ENCODE measurements around the gene MCC.
A peak's percentile ranks its signal among the peaks of the same experiment; 100 is the strongest.

MCC gene

DNA sequence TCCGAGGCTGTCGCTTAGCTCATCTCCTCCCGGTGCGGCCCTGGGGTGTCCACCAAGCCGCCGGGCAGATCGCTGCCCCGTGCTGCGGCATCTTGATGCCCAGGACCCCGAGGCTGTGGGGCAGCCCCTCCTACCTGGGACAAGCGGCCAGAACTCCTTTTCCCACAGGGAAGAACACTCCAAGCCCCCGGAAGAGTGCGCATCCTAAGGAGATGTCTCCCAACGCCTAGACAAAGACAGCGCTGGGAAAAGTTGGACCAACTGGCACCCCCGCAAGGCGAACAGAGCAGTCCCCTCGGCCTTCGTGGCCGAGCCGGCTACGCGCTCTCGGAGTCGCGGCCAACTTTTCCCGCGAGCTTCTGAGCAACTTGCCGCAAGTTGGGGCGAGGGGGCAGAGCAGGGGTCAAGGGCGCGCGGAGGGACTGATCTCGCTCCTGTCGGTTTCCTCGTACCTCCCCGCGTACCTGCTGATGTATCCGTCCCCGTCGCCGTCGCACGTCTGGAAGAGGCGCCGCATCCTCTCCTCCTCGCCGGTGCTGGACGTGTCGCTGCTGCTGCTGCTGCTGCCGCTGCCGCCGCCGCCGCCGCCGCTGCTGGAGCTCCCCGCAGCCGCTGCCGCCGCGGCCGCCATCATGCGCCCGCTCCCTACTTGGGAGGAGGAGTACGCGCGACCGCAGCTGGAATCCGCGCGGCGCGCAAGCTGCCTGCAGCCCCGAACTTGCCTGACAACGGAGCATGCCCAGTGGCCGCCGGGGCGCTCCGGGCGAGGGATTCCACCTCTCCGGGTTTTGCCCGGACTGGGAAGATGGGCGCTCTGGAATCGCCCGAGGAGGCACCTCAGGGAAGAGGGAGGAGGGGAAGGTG, at the start of gene MCC:
TSS of gene MCC (minus strand) at position 673 of the 864 bp plus-strand sequence.
- DNase-seq: peak; percentile 82

DNA sequence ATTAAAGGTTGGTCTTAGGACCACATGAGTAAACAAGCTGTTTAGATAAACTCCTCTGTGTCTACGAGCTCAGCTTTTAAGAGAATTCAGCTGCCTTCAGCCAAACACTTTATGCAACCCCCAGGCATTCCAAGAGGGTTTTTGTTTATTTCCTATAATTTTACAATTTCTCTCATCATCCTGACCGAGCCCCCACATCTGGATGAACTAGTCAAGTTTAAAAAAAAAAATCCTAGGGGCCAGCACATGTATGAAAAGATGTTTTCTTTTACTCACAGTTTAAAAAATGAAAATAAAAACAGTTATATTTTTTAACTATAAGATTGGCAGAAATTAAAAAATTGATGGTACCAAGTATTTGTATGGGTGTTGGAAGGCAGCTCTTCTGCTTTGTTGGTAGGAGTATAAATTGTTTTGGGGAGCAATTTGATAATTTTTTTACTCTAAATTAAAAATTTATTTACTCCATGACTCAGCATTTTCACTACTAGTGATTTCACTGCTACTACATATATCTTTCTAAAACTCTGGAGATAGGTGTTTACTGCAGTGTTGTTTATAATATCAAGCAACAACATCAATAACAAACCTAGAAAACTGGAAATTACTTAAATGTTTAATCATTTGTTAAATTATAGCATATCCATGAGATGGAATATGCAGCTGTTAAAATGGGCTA, 43.4 kb upstream of the MCC start:
- no peak for DNase-seq

DNA sequence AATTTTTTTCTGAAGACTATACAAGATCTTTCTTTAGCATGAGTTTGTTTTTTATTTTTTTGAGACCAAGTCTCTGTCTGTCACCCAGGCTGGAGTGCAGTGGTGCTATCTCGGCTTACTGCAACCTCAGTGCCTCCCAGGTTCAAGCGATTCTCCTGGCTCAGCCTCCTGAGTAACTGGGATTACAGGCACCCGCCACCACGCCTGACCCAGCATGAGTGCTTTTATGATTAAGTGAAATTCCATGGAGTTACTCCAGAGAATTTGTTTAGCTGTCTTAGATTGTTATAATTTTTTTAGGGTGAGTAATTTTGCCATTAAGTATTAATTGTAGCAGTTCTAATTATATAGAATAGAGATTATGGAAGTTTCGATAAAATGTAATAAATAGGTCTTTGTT, 39.5 kb upstream of the MCC start:
- DNase-seq: no peak

DNA sequence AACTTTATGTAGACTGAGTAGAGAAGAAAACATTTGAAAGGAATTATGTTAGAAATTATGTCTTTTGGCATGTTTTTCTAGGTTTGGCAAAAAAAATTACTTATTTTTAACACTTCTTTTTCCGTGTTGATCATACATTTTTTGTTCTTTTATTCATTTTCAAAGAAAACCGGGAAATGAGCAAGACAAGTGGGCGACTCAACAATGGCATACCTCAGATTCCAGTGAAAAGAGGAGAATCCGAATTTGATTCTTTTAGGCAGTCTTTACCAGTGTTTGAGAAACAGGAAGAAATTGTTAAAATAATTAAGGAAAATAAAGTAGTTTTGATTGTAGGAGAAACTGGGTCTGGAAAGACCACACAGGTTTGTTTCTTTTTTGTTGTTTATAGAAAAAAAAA, 38.2 kb upstream of the MCC start:
- no peak for DNase-seq

DNA sequence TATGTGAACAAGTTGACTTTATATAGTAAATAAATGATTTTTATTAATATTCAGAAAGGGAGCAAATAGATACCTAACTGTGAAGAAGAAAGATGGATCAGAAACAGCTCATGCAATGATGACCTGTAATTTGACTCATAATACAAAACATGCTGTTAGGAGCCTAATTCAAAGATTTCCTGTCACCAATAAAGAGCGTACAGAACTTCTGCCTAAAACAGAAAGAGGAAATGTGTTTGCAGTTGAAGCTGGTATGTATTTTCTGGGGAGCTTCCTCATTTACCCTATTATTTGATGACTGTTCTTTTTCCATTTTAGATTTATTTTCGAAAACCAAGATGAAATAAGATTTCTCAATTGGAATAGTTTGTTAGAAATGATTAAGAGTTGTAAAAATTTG, 36.7 kb upstream of the MCC start:
- DNase-seq: no peak

DNA sequence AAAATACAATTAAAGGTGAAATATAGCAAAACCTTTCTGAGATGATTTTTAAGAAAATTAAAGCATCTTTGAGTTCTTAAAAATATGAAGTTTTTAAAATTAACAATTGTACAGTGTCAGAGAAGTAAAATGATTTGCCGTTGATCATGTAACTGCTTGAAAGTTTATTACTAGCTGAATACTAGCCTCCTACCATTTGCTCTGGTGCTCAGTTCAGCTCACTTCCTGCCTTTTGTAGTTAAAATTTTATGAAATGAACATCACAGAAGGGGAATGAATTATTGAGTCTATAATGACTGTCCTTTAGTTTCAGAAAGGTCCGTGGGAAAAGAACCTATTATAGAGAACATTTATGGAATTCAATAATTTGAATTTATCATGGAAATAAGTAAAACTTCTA, 34.9 kb upstream of the MCC start:
- DNase-seq: no peak

DNA sequence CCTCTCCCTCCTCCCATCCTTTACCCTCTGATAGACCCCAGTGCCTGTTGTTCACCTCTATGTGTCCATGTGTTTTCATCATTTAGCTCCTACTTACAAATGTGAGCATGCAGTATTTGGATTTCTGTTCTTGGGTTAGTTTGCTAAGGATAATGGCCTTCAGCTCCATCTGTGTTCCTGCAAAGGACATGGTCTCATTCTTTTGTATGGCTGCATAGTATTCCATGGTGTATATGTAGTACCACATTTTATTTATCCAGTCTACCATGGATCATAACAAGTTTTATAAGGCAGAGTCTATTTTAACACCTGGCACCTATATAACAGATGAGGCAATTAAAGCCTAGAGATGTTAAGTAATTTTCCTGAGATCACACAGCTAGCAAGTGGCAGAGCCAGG, 32.6 kb upstream of the MCC start:
- DNase-seq: no peak

DNA sequence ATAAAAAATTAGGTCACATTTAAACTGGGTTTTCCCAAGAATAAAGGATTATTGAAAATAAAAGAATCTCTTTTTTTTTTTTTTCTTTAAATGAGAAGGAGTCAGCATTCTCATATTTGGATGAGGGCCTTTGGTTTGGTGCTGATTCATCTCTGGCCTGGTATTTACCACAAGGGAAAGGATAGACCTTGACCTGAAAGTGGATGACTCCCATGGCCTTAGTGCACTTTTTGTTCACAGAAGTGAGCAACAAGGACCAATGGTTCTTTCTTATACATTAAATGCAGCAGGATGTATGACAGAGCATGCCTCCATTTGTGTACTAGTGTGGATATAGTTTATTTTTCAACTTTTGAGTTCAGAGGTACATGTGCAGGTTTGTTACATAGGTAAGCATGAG, 32.2 kb upstream of the MCC start:
- DNase-seq: no peak

DNA sequence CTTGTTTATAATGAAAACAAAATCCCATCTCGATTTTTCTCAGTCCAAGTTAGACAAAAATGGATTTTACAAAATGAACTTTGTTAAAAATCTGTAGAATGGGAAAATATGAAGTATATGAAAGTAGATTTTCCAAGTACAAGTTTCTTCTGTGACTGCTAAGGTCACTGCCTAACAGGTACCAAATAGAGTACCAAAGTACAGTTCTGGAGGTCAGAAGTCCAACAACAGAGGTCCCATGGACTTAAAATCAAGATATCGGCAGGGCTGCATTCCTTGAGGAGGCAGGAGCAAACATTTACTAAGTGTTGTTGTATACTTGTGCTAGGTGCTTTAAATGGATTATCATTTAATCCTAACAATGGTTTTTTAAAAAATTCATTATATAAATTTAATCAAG, 31.2 kb upstream of the MCC start:
- DNase-seq: no peak

DNA sequence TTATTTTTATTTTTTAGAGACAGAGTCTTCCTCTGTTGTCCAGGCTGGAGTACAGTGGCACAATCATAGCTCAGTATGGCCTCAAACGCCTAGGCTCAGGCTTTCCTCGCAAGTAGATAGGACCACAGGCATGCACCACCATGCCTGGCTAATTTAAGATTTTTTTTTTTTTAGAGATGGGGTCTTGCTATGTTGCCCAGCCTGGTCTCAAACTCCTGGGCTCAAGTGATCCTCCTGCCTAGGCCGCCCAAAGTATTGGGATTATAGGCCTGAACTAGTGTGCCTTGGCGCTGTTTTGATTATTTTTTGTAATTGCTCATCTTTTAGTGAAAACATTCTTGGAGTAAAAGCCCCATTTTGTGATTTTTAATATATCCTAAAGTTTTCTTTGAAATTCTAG, 30.6 kb upstream of the MCC start:
- DNase-seq: no peak

DNA sequence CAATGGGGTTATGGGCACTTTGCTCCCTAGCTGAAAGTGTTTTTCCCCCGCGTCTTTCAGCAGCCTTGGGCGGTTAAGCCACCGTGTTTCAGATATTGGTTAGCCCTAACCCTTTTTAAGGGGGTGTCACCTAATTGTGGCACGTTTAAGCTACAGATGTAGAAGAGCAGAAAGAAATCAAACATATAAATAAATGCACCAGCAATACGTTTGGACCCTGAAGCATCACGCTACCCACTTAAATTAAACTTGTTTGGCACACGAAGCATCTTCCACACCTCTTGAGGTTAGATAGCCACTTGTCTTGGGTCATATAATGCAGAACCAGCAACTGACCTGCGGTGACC, 26.0 kb upstream of the MCC start:
- no peak for DNase-seq

DNA sequence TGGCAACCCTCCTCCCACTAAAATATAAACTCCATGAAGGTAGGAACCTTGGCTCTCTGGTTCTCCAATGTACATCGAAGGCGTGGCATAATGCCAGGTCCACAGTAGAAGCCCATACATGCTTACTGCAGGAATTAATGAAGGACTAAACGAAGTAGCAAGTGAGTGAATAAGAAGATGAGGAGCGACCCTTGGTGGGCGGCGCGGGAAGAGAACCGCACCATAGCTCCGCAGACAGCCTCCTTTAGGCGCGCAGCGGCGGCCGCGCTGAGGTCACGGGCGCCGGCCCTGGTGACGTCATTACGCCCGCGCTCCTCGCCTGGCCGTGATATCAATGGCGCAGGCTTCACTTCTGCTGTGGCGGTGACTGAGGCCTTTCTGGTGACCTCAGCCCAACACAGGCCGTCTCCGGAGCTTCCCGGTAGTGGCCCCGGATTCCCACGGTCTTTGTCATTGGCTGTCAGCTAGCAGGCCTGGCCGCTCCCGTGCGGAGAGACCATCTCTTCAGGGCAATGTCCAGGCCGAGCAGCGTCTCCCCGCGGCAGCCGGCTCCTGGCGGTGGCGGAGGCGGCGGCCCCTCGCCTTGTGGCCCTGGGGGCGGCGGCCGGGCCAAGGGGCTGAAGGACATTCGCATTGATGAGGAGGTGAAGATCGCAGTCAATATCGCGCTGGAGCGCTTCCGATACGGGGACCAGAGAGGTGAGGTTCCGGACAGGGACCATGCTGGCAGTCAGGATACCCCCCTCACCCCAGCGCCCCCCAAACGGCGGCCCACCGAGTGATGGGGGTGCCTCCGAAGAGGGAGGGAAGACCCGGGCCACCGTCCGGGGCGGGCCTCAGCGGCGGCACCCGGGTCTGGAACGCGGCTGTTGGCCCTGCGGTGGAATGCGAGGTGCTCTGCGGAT, 25.4 kb upstream of the MCC start, which contains the start of gene YTHDC2:
TSS of gene YTHDC2 (plus strand) at position 311 of the 905 bp plus-strand sequence. CDS start at position 513, 202 bp downstream.
- DNase-seq: peak; percentile 68

DNA sequence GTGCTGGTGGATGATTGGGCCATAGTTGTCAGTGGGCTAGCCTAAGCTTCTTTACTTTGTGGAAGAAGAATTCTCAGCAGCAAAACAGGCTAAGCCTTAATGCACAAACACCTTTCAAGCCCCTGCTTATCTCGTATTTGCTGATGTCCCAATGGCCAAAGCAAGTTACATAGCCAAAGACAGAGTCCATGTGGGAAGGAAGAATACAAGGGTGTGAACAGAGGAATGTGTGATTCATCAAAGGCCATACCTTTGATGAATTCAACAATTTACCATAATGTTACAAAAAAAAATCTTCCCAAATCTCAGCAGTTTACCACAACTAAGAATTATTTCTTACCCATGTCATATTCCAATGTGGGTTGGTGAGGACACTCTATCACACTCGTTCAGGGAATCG, 24.1 kb upstream of the MCC start:
- no peak for DNase-seq

DNA sequence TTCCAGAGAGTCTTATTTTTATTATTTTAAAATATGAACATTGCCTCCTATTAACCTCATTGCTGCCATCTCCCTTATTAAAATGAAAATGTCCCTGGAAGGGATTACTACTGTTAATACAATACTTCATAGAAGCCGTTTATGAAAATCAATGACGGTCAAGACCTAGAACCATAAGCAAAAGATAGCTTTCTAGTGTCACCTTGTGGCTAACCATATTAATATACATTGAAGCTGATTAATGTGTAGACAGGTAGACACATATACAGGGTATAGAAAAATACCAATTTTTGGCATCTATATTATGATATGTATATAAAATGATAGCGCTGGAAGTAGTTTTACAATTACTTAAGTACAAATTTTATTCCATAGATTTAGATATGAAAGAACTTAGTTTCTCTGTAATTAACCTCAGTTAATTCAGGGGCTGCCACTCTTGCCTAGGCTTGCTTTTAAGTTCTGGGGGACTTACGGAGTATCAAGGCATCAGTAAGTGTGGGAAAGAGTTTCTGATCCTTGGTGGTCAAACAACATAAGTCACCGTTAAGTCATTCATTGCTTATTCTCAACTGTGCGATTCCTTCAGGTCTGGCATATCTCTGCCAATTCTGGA, 22.7 kb upstream of the MCC start:
- no peak for DNase-seq

DNA sequence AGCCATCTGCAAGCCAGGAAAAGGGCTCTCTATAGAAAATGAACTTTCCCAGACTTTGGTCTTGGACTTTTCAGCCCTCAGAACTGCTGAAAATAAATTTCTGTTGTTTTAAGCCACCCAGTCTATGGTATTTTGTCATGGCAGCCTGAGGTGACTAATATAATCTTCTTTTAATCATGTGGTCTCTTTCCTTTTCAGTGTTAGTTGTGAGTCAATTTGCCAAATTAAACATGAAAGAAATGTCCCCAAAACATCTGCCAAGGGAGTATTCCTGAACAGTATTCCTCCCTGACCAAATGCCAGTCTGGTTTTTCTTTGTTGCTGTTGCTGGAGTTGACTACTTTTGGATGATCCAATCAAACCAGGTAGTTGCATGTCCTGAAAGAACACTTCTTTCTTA, 20.5 kb upstream of the MCC start:
- DNase-seq: no peak

DNA sequence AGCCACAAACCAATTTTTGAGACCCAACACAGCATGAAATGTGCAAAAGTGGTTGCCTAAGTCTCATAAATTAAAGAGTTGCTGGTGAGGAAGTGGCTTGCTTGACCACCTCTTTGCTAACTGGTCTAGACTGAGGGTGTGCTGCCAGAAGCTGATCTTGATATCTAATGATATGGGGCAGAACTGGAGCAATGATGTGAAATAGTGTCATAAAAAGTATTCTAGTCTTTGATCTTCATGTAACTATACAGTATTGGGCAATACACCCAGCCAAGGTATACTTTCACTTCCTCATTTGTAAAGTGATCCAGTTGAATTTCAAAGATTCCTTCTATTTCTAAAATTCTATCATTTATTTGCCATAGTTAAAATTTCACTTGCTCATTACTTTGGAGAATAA, 19.3 kb upstream of the MCC start:
- DNase-seq: no peak

DNA sequence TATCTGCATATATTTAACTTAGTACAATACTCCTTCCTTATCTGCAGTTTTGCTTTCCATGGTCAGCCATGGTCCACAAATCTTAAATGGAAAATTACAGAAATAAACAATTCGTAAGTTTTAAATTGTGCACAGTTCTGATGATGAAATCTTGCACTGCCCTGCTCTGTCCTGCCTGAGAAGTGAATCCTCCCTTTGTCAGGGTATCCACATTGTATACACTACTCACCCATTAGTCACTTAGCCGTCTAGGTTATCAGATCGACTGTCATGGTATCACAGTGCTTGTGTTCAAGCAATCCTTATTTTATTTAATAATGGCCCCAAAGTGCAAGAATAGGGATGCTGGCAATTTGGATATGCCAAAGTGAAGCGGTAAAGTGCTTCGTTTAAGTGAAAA, 16.9 kb upstream of the MCC start:
- DNase-seq: no peak

DNA sequence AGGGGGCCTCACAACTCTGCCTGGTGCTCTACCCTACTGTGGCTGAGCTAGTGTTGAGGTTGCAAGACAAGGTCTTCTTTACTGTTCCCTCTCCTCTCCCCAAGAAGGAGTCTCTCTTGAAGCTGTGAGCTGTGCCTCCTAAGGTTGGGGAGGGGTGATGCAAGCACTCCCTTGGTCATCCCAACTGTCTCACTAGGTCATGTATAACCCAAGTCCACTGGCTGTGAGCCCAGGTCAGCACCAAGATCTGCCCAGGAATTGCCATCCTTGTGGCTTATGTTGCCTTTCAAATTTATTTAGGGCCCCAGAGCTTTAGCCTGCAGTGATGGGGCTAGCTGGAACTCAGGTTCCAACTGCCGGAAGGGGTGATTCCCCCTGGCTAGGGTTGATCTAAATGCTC, 14.9 kb upstream of the MCC start:
- no peak for DNase-seq

DNA sequence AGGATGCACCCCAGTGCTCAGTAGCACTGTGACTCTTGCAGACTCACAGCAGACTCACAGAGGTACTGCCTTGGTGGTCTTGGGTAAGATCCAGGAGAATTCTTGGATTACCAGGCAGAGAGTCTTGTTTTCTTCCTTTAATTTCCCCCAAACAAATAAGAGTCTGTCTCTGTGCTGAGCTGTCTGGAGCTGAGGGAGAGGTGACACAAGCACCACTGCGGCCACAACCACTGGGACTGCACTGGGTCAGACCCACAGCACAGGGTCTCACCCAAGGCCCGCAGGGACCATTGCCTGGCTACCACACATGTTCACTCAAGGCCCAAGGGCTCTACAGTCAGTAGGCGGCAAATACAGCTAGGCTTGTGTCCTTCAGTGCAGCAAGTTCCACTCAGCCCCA, 13.8 kb upstream of the MCC start:
- DNase-seq: no peak

DNA sequence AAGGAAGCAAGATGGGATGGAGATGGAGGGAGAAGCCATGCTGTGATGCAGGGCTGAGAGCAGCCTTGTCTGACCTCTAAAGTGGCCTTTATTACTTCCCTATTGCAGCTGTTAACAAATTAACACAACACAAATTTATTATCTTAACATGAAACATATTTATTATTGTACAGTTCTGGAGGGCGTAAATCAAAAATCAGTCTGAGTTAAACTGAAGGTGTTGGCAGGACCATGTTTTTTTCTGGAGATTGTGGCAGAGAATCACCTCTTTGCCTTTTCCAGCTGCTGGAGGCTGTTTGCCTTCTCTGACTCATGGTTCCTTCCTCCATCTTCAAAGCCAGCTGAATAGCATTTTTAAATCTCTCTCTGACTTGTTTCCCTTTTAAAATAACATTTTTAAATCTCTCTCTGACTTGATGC, 7.2 kb upstream of the MCC start:
- DNase-seq: no peak

DNA sequence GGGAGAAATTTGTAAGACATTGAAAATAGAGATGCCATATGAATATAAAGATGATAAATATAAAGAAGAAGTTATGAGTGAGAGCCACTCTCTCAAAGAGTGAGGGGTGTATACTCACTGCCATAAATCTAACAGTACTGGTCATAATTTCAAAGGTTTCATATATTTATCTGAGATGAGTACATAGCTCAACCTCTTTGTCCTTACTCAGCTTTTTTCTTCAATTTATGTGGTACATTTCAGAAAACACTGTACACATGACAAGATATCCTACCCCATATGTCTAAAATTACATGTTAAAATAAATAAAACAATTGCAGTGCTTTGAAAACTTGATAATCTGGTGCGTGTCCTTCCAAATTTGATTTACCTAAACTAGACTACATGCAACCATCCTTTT, 5.2 kb upstream of the MCC start:
- no peak for DNase-seq

DNA sequence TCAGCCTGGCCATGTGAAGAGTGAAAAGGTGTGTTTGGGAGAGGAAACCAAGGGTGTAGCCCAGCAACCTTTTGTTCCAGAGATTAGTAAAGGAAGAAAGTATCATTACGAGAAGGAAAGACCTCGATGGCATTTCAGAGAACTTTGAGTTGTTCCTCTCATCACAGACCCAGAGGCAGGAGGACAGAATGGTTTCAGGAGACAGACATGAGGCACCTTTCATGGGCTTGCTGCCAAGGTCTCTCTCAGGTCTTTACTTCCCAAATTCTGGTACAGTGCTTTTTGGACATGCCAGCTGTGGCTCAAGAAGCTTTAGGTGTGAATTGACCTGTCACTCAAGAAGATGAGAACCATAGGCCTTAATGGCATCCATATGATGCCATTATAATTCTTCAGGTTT, 2.8 kb upstream of the MCC start:
- no peak for DNase-seq

DNA sequence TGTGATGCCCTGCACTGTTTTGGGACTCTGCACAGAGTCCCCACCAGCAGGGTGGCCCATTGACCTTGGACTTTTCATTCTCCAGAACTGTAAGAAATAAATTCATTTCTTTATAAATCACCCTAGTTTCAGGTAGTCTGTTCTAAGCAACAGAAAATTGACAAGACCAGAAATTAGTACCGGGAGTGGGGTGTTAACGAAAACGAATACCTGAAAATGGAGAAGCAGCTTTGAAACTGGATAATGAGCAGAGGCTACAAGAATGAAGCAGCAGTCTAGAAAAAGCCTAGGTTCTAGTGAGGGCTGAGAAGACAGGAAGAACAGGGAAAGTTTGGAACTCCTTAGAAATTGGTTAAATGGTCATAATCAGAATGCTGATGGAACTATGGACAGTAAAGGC, 2.1 kb upstream of the MCC start:
- DNase-seq: no peak
